AG08396 (cell line): ENCODE data around the gene FAM114A2.
A peak's percentile ranks its signal among the peaks of the same experiment; 100 is the strongest.

Source experiments
- DNase-seq: peaks from one replicate; pipeline ENCODE4 v3.0.0; 2012; ENCODE audit warnings: low spot score, mixed read lengths

The FAM114A2 gene

GRCh38 chr5:153983885-153984284 is 54.8 kb downstream of the FAM114A2 start:
- no peak for DNase-seq

GRCh38 chr5:153981905-153982605 is 56.7 kb downstream of the FAM114A2 start:
- DNase-seq = no peak

DNA sequence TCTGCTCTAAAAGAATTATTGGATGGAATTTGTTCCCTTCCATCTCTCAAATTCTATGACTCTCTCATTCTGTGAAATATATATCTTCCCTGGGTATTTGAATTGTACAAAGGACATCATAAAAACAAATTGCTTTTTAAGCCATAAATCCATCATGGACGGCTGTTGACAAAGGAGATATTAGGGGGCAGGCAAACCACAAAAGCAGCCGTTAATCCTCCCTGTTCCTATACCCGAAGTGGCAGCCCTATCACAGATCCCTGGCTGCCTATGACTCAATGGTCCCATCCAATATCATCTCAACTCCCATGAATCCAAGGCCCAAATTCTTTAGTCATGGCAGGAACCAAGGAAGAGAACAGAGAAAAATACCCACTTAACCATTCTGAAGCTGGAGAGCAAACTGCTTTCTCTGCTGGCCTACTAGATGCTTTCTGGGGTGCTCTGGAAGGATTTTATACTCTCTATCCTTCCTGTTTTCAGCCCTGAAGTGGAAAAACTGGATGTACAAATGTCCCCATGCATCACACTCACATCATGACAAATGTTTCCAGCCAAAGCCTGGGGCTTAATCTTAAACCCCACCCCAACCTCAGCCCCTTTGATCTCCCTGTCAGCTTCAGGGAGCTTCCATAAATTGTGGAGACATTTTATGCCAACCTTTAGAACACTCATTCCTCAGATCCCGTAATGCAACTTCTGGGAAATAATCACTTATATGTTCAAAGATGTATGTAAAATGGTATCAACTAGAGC is 59.5 kb downstream of the FAM114A2 start:
- DNase-seq = no peak

- DNase-seq = no peak
Measured at GRCh38 chr5:153974813-153975163, 63.9 kb downstream of the FAM114A2 start.

- DNase-seq = peak; percentile 67
Measured at GRCh38 chr5:153974131-153974812, 64.4 kb downstream of the FAM114A2 start.

DNA sequence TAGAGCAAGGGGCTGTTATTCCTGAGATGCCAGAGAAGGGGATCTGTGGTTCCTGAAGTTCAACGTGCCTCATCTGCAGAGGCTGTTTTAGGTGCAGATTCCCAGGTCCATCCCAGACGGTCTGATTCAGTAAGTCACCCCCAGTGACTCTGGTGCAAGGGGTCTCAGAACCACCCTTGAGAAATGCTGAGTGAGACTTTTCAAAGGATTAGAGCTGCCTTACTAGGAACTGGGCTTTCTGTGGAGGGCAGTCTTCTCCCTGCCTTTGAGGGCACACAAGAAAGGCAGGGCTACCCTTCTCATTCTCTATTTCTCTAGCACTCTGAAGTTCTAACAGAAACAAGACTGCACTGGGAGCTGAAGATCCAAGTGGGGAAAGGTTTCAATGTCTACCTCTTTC is 66.5 kb downstream of the FAM114A2 start:
- no peak for DNase-seq

GRCh38 chr5:153970496-153970895 is 68.2 kb downstream of the FAM114A2 start:
- no peak for DNase-seq

GRCh38 chr5:153969563-153969895 is 69.2 kb downstream of the FAM114A2 start:
- no peak for DNase-seq

GRCh38 chr5:153968761-153969562 is 69.7 kb downstream of the FAM114A2 start:
- no peak for DNase-seq

DNA sequence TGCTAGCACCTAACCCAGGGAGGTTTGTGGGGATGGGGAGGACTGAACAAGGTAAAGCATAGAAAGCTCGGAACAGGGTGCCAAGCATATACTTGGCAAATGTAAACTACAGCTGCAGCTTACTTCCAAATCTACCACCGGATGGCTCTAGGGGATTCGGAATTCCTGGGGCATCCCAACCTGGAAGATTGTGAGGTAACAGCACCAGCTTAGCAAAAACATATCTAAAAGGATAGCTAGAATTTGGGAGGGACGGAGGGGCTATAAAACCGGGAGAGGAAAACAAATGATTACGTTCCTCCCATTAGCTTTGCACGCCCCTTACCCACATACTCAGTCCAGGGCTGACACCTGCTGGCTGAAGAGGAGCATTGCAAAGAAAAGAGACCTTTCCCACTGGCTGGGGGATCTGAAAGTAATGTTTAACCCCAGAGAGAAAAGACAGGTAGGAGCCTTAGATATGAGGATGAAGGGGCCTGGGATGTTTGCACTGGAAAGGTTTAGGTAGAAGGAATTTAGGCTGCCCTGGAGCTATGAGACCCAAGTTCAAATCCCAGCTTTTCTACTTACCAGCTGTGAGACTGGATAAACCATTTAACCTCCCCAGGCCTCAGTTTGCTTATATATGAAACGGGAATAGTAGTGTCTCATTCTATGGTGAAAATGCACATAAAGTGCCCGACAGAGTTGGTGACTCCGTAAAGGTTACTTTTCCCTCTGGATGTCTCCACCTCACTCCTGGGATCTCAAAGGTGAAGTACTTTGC is 73.6 kb downstream of the FAM114A2 start:
- DNase-seq = peak; percentile 79

DNA sequence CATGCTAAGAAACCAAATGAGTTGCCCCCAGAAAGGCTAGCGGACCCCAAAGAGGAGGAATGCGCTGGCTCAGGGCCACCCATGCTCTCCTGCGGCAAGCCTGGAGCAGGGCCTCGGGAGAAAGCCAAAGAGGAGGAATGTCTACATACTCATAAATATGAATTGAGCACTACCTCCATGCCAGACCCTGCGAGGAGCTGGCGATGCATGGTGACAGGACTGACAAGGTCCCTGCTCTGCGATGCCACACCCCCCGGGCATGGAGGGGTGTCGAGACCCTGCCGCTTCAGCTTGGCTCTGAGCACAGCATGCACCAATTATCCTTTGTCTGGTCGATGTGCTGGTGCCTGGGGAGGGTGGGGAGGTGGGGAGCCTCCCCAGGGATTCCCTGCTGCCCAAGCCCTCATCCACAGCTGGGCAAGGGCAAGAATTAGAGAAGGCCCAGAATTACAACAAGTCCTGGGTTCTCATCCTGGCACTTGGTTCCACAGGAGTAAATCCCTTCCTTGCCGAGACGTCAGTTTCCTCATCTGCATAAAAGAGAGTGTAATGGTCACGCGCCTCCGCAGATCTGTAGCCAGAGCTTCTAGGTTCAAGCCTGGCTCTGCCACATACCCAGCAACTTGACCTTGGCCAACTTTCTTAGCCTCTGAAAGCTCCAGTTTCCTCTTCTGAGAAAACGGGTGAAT is 74.4 kb downstream of the FAM114A2 start:
- DNase-seq = no peak

GRCh38 chr5:153960269-153961215 is 78.2 kb downstream of the FAM114A2 start:
- no peak for DNase-seq

DNA sequence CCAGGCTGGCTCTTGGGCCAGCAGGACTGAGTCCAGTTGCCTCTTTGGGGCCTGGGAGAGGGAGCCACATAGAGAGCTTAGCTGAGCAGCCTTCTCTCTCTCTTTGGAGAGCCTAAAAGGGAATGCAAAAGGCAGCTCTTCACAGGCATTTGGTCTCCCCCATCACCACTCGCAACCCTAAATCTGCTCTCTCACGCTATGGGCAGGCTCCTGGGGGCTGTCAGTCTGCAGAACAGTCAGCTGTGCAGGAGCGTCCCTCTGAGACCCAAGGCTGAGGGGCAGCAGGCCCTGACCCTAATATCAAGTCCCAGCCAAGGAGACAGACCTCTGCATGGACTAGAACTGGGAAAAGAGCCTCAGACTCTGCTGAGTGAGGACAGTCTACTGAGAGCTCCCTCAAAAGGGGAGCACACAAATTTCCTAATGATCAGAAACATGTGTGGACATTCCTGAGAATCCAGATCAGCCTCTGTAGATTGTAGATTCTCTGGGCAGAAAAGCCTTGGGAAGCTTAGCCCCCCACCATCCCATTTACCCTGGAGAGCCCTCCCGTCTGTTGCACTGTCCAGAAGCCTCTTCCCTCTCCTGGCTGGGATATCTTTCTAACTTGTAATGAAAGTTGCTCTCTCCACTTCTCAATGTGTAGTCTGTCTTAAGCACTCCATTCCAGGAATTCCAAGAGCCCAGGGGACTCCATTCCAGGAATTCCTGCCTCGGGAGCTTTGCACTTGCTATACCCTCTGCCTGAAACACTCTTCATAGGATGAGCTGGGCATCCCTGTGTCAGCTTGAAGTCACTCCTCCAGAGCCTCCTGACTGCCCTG is 79.4 kb downstream of the FAM114A2 start:
- peak; percentile 57 for DNase-seq

GRCh38 chr5:153957205-153957604 is 81.5 kb downstream of the FAM114A2 start:
- DNase-seq = no peak

- DNase-seq = no peak
Measured at GRCh38 chr5:153953411-153953810, 85.3 kb downstream of the FAM114A2 start.

DNA sequence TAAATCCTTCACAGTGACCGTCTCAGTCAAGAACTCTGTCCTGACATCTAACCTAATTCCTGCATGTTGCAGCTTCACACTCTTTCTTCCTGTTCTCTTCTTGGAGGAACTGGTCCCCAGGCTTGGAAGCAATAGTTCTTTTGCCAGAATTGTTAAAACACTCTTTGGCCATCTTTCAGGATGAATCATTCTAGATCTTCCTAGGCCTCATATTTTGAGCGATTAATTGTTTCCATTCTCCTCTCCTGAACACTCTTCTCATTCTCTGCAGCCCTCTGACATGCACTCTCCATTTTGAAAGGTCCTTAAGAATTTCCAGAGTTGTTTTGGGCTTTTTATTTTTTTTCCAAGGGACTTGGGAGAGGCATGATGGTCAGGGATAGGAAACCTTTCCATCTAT is 85.8 kb downstream of the FAM114A2 start:
- DNase-seq = no peak

GRCh38 chr5:153952057-153952456 is 86.7 kb downstream of the FAM114A2 start:
- DNase-seq = no peak

DNA sequence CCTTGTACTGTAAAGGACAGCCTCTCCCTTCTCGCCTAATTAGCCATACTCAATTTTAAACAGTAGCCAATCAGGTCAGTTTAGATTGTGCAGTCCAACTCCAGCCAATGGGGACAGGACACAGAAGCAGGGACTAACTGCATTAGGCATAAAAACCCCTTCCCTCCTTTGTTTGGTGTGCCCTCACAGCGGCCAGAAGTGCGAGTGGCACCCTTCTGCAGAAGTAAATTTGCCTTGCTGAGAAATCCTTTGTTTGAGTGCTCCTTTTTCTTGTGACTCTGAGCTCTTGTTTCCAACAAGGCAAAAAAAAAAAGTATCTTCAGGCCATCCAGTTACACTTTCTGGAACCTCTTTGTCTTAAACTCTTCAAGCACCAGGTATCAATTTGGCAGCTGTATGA is 97.4 kb downstream of the FAM114A2 start:
- DNase-seq = no peak
